GM19351 (cell line): ENCODE data around the gene SLFN12L.
"Not testable (repeated sequence)": the region's sequence is repeated elsewhere in the genome, so short reads cannot be mapped to it uniquely, and the experiment has no call there.

Experiments
- ATAC-seq: cut with Tn5 transposase; IDR thresholded peaks from one replicate; pipeline ENCODE4 v1.9.1; 2021; ENCODE audit warnings: mild to moderate bottlenecking, moderate library complexity; ENCODE audit not compliant: unreplicated experiment

Gene SLFN12L

DNA sequence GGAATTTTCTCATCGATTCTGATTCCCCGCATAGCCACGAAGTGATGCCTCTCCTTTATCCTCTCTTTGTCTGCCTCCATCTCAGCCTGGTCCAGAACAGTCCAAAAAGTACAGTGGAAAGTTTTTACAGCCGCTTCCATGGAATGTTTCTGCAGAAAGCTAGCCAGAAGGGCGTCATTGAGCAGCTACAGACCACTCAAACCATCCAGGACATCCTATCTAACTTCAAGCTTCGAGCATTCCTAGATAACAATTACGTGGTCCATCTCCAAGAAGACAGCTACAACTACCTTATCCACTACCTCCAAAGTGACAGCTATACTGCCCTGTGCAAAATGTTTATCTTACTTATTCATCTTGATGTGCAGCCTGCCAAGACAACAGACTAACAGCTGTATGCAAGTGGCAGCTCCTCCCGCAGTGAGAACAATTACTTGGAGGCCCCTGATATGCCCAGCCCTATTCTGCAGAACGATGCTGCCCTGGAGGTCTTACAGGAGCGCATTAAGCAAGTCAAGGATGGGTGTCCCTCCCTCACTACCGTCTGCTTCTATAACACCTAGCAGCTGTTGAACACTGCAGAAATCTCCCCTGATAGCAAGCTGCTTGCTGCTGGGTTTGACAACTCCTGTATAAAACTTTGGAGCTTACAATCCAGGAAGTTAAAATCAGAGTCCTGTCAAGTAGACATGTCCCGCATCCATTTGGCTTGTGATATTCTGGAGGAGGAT is 38.9 kb downstream of the SLFN12L start:
- no peak for ATAC-seq

DNA sequence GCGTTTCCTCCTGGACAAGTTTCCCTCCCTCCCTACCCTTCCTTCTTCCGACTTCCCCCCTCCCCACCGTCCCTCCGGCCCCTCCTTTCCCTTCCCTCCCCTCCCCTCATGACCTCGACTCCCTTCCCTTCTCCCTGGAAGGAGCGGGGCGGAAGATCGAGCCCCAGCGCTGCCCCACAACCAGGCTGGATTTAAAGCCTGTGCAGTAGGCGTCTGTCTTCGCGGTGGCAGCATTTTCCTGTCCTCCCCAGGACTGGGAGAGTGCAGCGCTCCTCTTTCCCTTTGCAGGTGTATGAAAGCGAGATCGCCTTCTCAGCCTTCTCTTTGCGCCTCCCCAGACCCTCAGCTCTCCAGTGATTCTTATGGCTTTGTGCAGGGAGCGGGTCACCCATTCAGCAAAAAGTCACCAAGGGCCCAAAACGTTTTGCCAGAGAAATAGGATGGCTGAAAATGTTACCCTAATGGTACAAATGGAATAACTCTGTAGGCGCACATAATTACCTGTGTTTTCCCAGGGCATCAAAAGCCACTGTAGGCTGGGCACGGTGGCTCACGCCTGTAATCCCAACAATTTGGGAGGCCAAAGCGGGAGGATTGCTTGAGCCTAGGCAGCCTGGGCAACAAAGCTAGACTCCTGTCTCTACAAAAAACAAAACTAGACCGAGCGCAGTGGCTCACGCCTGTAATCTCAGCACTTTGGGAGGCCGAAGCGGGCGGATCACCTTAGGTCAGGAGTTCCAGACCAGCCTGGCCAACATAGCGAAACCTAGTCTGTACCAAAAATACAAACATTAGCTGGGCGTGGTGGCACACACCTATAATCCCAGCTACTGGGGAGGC is 40.8 kb downstream of the SLFN12L start:
- ATAC-seq: no peak

DNA sequence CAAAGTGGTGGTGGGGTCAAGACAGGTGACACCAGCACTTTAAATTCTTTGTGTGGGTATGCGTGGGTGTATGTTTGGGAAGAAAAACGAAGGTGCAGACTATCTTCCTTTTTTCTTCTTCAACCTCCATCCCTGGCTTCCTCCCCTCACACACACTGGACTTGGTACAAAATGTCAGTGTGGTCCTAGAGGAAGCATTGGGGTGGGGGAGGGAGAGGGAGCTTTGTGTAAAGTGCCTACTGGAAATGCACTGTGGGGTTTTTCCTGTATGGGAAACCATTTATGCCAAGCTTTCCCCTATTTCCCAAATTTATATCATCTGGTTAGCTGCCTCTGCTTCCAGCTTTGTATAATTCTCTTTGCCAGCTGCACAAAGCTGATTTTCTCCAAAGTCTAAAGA is 44.4 kb downstream of the SLFN12L start:
- no peak for ATAC-seq

DNA sequence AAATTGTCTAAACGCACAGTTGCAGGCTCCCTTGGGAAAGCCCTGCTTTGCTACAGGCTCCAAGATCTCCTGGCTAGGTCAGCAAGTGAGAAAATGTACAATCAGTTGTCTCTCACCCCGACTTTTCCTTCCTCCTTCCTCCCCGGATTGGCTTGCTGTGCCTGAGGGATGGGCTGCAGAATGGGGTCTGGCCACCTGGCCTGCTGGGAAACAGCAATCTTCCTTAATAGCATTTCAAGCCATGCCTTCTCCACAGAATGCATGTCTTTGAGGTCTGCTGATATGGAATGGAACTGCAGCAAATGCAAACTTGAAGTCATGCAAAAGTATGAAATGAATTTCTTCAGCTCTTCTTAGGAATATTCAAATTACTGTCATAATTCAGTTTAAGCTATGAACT is 46.1 kb downstream of the SLFN12L start:
- ATAC-seq: no peak

DNA sequence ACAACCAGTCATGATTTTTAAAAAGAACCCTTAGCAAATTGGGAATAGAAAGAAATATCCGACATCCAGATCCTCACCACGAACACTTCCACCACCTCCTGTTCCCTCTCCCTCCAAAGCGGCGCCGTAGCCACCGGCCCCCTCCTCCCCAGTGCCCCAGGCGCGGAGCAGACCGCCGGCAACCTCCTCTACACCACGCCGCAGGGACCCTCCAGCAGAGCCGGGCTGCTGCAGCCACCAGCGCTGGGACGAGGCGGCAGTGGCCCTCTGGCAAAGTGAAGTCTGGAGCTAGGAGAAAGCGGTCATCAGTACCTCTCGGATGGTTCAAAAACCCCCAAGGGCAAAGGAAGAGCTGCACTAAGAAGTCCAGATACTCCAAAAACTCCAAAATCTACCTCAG is 47.5 kb downstream of the SLFN12L start:
- ATAC-seq: no peak

DNA sequence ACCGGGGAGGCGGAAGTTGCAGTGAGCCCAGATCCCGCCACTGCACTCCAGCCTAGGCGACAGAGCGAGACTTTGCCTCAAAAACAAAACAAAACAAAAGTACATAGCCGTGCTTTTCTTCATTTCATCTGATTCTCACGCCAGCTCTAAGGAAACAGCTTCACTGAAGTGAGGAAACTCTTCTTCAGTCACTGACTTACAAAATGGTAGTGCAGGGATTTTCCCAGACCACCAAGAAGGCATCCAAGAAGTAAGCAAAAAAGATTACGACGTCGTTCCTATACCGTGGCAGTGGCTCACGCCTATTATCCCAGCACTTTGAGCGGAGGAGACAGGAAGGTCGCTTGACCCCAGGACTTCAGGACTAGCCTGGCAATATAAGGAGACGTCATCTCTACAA is 48.5 kb downstream of the SLFN12L start:
- ATAC-seq: no peak

DNA sequence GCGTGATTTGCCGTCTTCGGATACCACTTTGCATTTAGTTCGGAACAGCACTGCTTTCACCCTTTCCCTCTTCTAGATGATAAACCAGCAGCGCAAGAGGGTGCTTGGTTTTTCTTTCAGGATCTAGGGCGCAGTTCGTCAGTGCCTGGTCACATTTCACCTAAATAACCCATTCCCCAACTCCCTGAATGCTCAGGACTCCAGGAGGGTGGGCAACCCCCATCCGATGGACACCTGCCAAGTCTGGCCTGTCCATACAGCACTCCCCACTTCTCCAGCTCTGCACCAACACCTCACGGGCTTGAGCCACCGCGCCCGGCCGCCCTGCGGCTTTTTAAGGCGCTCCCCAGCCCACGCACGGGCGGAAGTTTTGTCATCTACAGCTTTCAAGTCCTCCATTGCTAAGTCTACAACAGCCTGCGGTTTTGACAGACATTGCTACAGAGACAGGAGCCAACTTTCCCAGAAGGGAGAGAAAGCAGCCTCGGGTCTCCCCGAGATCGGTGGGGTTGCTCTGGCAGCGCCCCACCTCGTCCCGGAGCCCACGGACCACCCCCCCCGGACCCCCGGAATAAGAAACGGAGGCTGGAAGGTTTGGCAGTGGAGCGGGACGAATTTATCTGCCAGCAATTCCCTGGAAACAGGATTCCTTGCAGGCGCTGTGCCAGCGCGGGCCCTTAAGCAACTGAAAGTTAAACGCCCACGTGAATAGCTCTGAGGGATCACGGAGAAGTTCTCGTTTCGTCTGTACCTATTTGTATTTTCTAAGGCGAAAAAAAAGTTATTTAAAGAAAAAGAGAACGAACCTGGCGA is 50.4 kb downstream of the SLFN12L start:
- no peak for ATAC-seq

DNA sequence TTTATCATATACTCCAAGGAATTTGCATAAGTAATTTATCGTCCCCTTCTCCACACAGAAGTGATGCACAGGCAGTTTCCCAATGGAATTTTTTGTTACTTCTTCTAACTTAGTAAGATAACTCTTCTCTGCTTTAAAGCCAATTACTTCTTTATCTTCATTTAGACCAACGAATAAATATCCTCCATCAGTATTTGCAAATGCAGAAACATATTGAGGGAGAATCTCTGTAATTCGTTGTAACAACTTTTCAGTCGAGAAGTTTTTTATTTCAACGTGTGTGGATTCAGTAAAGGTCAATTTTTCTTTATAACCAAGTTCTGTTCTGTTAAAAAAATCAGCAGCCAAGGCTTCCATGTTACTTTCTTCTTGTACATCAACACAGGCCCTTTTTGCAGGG is 58.2 kb downstream of the SLFN12L start:
- no peak for ATAC-seq

DNA sequence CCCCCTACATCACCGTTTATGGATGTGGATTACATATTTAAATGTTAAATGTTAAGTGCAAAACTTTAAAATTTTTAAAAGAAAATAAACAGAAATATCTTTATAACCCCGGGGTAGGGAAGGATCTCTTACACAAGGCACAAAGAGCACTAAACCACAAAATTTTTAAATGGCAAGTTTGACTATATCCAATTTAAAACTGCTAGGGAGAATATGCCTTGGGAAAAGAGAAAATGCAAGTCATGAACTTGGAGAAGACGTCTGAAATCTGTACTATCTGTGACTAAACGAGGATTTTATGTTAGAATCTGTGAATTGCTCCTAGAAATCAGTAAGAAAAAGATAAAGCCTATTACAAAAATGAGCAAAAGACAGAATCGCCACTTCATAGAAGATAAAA is 60.2 kb downstream of the SLFN12L start:
- ATAC-seq: no peak

DNA sequence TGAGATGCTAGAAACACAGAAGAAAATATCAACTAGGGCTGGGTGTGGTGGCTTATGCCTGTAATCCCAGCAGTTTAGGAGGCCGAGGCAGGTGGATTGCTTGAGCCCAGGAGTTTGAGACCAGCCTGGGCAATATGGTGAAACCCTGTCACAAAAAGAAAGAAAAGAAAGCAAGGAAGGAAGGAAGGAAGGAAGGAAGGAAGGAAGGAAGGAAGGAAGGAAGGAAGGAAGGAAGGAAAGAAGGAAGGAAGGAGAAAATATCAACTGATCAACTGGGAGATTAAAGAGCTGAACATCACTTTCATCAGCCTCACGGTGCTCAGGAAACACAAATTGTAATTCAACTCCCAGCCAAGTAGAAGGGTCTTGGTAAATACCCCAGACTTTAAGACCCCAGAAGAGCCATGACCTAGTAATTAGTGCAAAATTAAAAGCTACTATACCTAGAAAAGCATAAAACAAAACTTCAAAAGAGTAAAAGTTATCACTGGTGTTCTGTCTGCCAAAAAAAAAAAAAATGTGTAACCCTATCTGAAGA is 61.1 kb downstream of the SLFN12L start:
- ATAC-seq: no peak

DNA sequence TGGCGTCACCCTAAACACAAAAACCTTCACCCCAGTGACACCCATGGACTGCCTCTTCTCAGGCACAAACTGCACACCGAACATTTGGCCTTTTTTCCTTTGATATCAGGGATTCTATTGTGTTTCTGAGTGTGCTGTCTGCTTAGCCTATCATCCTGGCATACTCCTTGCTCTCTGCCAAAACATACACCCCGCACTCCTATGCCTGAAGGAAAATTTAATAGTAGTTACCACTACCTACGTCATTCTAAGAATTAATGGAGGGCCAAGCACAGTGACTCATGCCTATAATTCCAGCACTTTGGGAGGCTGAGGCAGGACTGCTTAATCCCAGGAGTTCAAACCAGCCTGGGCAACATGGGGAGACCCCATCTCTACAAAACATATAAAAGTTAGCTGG is 69.0 kb downstream of the SLFN12L start:
- no peak for ATAC-seq

DNA sequence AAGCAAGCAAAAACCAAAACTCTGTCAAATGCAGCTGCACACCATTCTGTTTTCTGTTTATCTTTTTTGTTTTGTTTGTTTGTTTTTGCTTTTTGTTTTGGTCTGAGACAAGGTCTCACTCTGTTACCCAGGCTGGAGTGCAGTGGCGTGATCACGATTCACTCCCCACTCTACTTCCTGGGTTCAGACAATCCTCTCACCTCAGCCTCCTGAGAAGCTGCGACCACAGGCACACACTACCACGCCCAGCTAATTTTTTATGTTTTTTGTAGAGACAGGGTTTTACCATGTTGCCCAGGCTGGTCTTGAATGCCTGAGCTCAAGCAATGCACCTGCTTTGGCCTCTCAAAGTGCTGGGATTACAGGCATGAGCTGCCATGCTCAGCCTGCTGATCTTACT is 69.7 kb downstream of the SLFN12L start:
- no peak for ATAC-seq

DNA sequence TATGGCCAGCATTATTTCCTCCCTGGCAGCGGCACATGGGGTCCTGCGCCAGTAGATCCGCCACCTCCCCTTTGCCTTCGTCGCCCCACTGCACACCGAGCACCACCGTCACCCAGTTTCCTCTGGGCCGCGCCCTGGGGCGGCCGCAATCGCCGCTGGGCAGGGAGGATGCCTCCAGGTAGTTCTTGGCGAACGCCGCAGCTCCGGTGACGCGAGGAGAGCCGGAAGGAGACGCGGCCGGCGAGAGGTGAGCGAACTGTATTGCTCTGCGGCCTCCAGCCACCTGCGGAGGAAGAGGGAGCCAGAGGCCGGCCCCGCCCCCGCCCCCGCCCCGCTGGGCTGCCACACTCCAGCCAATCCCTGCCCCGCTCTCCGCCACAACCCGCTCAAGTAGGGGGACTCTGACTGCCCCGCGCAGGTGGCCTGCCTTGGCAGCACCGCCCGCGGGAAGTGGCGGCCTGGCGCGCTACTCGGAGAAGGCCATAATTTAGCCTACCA is 77.1 kb downstream of the SLFN12L start:
- peak; percentile 79 for ATAC-seq

DNA sequence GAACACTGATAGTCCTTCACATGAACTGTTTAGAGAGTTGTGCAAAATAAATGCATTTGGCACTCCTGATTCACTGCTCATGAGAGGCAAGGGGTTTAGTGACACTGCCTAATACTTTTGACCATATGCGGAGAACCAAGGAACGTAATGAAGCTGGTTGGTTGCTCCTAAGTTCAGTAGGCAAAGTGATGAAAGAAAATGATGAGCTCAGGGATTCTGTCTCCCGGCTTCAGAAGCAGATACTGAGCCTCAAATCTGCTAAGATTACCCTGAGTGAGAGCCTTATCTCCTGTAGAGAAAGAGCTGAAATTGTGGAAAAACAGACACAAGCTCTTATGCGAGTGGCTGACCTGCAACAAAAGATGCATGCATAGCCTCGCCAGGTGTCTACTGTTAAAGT is 83.4 kb downstream of the SLFN12L start:
- ATAC-seq: not testable (repeated sequence)

DNA sequence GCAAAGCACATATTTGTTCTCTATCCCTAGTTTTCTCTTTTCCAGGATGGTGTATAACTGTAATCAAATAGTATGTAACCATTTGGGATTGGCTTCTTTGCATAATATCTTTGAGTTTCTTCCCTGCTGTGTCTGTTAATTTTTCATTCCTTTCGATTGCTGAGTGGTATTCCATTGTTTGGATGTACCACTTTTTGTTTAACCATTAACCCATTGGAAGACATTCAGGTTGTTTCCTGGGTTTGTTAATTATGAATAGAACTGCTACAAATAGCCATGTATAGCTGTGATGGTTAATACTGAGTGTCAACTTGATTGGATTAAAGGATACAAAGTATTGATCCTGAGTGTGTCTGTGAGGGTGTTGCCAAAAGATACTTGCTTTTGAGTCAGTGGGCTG is 84.3 kb downstream of the SLFN12L start:
- no peak for ATAC-seq

DNA sequence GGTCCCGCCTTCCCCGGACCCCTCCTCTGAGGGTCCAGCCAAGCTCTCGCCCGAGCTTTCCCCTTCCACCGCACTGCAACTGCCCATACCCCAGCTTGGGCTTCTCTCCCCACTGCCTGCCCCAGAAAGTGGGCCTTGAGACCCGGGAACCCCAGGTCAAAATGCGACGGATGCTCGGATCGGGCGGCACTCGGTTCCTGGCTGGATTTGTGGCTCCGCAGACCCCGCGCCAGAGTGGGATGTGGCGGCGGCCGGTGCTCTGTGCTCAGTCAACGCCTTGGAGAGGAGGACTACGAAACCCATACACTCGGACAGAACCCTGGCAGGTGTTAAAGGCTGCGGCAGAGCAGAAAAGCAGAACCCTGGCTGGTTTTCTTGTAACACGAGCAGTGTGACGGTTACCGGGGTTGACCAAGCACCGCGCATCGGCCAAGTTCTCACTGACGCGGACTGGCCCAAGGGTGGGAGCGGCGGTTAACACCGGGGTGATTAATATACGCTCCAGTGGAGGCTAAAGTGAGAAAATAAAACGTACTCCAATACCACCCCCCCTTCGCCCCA is 88.0 kb downstream of the SLFN12L start:
- ATAC-seq: peak; percentile 50

DNA sequence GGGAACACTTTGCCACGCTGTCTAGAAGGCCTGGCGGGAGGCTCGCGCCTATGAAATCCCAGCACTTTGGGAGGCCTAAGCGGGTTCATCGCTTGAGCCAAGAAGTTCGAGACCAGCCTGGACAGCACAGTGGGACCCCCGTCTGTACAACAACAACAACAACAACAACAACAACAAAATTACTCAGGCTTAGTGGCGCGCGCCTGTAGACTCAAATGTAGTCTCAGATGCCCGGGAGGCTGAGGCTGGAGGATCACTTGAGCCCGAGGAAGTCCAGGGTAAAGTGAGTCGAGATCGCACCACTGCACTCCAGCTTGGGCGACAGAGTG is 88.6 kb downstream of the SLFN12L start:
- no peak for ATAC-seq

DNA sequence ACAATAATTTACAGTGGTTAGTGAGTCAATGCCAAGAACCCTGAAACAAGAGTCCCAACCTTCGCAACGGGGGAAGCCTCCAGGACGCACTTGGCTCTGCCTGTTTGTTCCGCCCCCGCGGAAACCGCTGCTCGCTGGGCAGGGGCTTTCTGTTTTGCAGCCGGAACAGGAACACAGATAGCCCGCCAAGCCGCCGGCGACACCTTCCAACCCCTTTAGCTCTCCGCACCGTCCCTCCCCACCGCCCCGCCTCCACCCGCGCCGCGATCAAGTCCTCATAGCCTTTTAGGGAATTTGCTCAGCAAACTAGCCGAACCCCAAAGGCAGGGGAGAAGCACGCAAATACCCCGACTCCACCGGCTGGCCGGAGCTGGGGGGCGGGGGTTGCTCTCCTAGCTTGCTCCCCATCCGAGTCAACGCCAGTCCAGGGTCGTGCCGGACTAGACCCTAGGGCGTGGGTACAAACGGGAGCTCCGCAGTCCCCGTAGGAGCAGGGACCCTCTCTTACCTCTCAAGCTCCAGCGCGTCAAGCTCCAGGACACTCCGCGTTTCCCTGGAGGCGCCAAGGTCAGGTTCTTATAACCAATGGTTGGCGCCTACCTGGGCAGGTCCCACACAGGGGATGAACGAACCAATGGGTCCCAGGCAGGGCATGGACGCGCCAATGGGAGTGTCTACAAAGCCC is 89.1 kb downstream of the SLFN12L start, which contains the start of gene SLFN13:
Gene SLFN13, minus strand, starts transcription at position 553 of the 685 bp plus-strand sequence. CDS start 3,086 bp downstream, outside the sequence.
- ATAC-seq: peak; percentile 72

DNA sequence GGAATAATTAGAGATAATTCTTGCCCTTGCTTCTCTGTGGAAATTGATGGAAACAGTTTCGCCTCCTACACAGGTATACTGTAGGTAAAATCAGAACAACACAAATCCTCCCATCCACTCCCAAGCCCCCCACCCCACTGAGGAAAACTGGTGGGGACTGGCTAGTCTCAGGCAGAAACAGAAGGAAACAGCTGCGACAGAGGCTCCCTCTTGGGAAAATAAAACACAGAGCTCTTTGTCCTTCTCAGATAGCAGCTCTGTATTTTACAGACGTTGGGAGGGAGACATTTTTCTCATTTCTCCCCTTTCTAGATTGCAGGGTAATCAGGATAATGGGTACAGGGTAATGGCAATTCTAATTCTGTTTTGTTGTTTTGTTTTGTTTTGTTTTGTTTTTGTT is 90.0 kb downstream of the SLFN12L start:
- no peak for ATAC-seq

DNA sequence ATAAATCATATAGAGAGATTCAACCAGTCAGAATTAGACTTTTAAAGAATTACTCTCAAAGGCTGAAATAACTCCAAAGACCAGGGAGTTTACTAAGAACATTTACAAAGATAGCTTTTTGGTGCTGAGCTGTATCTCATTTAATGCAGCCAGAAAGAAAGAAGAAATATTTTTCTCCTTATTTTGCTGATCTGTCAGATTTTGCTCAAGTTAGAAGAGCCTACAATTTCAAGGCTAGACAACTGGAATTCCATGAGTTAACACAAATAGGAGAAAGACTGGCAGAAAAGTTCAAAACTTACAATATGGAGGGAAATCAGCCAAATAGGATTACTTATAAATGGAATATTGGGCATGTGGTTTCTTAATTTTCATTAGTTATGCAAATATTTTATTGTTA is 99.0 kb downstream of the SLFN12L start:
- ATAC-seq: no peak
